GM12878 (cell line): ENCODE measurements around the gene AFAP1. TPM values are rescaled to one million over a fixed set of nuclear protein-coding genes. Genes with fewer than 3 reads are reported as not detected.

ENCODE experiments used
- ATAC-seq: fragments of 200-7000 bp; cut with Tn5 transposase; 3 replicates; pipeline ENCODE4 v1.9.1; 2020; ENCODE audit warnings: mild to moderate bottlenecking, moderate library complexity
- BruUV-seq: library from RNA; stranded (reverse); fragments of 400-500 nt; replicated peaks from 2 replicates; lab custom pipeline; 2021; lab: Mats Ljungman, UMichigan
- CTCF ChIA-PET: fragments of 300-600 bp; sonication (Branson Sonifier 250); formaldehyde crosslinking; extraction: SDS; loops from one replicate; lab custom pipeline; 2021; ENCODE audit warnings: inconsistent platforms; lab: Yijun Ruan, JAX
- POLR2A ChIA-PET: fragments of 350-600 bp; formaldehyde crosslinking; extraction: SDS; loops from one replicate; lab custom pipeline; 2021; ENCODE audit warnings: inconsistent platforms; lab: Charles Lee
- RAD21 ChIA-PET: fragments of 300-600 bp; sonication (Branson Sonifier 250); formaldehyde crosslinking; loops from one replicate; lab custom pipeline; 2023; ENCODE audit warnings: antibody characterized with exemption; ENCODE audit not compliant: unreplicated experiment; lab: Charles Lee
- SMC1A ChIA-PET: fragments of 300-600 bp; sonication (Branson Sonifier 250); formaldehyde crosslinking; loops from one replicate; lab custom pipeline; 2023; ENCODE audit not compliant: unreplicated experiment, uncharacterized antibody; lab: Charles Lee
- DNase-seq: peaks from one replicate; pipeline ENCODE4 v3.0.0-alpha.2; 2011; ENCODE audit warnings: low read depth, low spot score
- FAIRE-seq: peaks from 3 replicates; lab custom pipeline; 2011; peaks lifted over from hg19 to GRCh38; lab: Jason Lieb, UNC
- H2AFZ ChIP-seq: 2 replicates; pipeline ENCODE4 v1.6.0; 2011; ENCODE audit warnings: low read depth, low read length, control low read depth; ENCODE audit not compliant: control insufficient read depth
- H3K27ac ChIP-seq: 2 replicates; pipeline ENCODE4 v1.5.1; 2011; ENCODE audit warnings: control low read depth; ENCODE audit not compliant: control insufficient read depth, insufficient read depth
- H3K27me3 ChIP-seq, 2 experiments: replicated peaks in 1 of 2; 2 replicates each; pipeline versions ENCODE4 v1.6.0 to v1.6.1; 2011; ENCODE audit warnings: low read length in 1 of 2; ENCODE audit not compliant: control insufficient read depth in 2 of 2, insufficient read depth in 2 of 2
- H3K36me3 ChIP-seq, 2 experiments: 2 replicates each; pipeline ENCODE4 v1.5.1; 2011; ENCODE audit warnings: low read length in 1 of 2; ENCODE audit not compliant: control insufficient read depth in 2 of 2, insufficient read depth in 2 of 2
- H3K4me1 ChIP-seq: 2 replicates; pipeline ENCODE4 v1.6.1; 2011; ENCODE audit warnings: mild to moderate bottlenecking, low read length, moderate library complexity, mixed read lengths; ENCODE audit not compliant: control insufficient read depth, insufficient read depth
- H3K4me2 ChIP-seq: 2 replicates; pipeline ENCODE4 v1.6.0; 2011; ENCODE audit warnings: control low read depth; ENCODE audit not compliant: control insufficient read depth, insufficient read depth
- H3K4me3 ChIP-seq: fragments of 200-600 bp; sonication (generic); 2 replicates; pipeline ENCODE4 v1.5.1; 2016
- H3K79me2 ChIP-seq: 2 replicates; pipeline ENCODE4 v1.6.0; 2011; ENCODE audit warnings: low read length; ENCODE audit not compliant: control insufficient read depth, insufficient read depth
- H3K9ac ChIP-seq: 2 replicates; pipeline ENCODE4 v1.8.0; 2011; ENCODE audit warnings: low read length, control low read depth, mixed read lengths; ENCODE audit not compliant: control insufficient read depth, insufficient read depth
- H3K9me3 ChIP-seq: replicated peaks from 3 replicates; pipeline ENCODE4 v1.5.1; 2011; ENCODE audit warnings: mild to moderate bottlenecking, low read length; ENCODE audit not compliant: control insufficient read depth, insufficient read depth
- H4K20me1 ChIP-seq: 2 replicates; pipeline ENCODE4 v1.6.0; 2011; ENCODE audit not compliant: control insufficient read depth, insufficient read depth
- HDAC2 ChIP-seq: fragments of 200-600 bp; sonication (generic); IDR thresholded peaks from 2 replicates; pipeline ENCODE4 v1.6.1; 2017
- KLF5 ChIP-seq: fragments of 450-650 bp; IDR thresholded peaks from 2 replicates; pipeline ENCODE4 v1.6.1; 2014; ENCODE audit warnings: mild to moderate bottlenecking; ENCODE audit not compliant: partially characterized antibody
- NBN ChIP-seq: fragments of 450-650 bp; IDR thresholded peaks from 2 replicates; pipeline ENCODE4 v1.6.1; 2016
- SUZ12 ChIP-seq: fragments of 200-600 bp; sonication (generic); IDR thresholded peaks from one replicate; pipeline ENCODE4 v1.6.1; 2018; ENCODE audit warnings: antibody characterized with exemption, mild to moderate bottlenecking; ENCODE audit not compliant: unreplicated experiment
- WGBS: methylation state at CpG from one replicate; pipeline ENCODE4 v1.1.6; 2016; ENCODE audit warnings: low lambda C conversion rate; ENCODE audit not compliant: insufficient replicate concordance, insufficient coverage; ENCODE audit errors: missing lambda C conversion rate; 5-methylcytosine and 5-hydroxymethylcytosine counted together
- in situ Hi-C: fragments of 300-500 bp; cut with MboI; formaldehyde crosslinking; loops from 9 replicates; pipeline ENCODE4 v1.14.3; 2018; ENCODE audit warnings: mixed read lengths
- intact Hi-C: fragments of 100-400 bp; cut with micrococcal nuclease; formaldehyde crosslinking; loops from one replicate; pipeline ENCODE4 v1.14.2; 2022; ENCODE audit not compliant: unreplicated experiment
- polyA plus RNA-seq, 11 experiments: library from polyadenylated mRNA; depleted of rRNA in 4 of 11; unstranded in 6 of 11; stranded (reverse) in 5 of 11; fragments of >200 nt; fragmentation: Nextera tagmentation in 4 of 11; fragmentation: Illumina TruSeq in 1 of 11; extraction: Ambion mirVana in 4 of 11; extraction: Trizol in 1 of 11; gene quantifications; 1 replicate in 1 of 11; 2 replicates in 10 of 11; pipeline versions ENCODE4 v1.2.1 to v1.2.3, GENCODE V29; 2011 to 2016; ENCODE audit warnings: inconsistent platforms in 2 of 11, missing spikeins in 2 of 11, low read depth in 1 of 11
- total RNA-seq, 4 experiments: library from RNA; depleted of rRNA in 3 of 4; stranded (reverse); fragments of >200 nt in 3 of 4; fragmentation: Illumina TruSeq in 1 of 4; extraction: Trizol in 1 of 4; gene quantifications; 2 replicates each; pipeline versions ENCODE4 v1.2.1 to v1.2.3, GENCODE V29; 2013 to 2021
- TF ChIP-seq, protein P1 (sequence below): IDR thresholded peaks from 2 replicates; pipeline ENCODE4 v1.6.1; 2011; ENCODE audit warnings: borderline replicate concordance, low read depth, mild to moderate bottlenecking, moderate library complexity, low read length; ENCODE audit not compliant: insufficient read depth, poor library complexity, severe bottlenecking
- TF ChIP-seq, protein P2 (sequence below): fragments of 450-650 bp; IDR thresholded peaks from 2 replicates; pipeline ENCODE4 v1.6.1; 2018; ENCODE audit warnings: mild to moderate bottlenecking, low read depth, moderate library complexity; ENCODE audit not compliant: partially characterized antibody
- TF ChIP-seq, protein P3 (sequence below): fragments of 450-650 bp; formaldehyde crosslinking; IDR thresholded peaks from 2 replicates; pipeline ENCODE4 v1.5.0; 2022; ENCODE audit warnings: mild to moderate bottlenecking, missing genetic modification characterization

The AFAP1 gene
- total and polyA plus RNA-seq, 10 of the 15 experiments (the other 5 are each of a cell fraction or from before 2014, with no cell fraction given) = 0.02 to 0.23 (median 0.09) TPM; not detected in 1

DNA sequence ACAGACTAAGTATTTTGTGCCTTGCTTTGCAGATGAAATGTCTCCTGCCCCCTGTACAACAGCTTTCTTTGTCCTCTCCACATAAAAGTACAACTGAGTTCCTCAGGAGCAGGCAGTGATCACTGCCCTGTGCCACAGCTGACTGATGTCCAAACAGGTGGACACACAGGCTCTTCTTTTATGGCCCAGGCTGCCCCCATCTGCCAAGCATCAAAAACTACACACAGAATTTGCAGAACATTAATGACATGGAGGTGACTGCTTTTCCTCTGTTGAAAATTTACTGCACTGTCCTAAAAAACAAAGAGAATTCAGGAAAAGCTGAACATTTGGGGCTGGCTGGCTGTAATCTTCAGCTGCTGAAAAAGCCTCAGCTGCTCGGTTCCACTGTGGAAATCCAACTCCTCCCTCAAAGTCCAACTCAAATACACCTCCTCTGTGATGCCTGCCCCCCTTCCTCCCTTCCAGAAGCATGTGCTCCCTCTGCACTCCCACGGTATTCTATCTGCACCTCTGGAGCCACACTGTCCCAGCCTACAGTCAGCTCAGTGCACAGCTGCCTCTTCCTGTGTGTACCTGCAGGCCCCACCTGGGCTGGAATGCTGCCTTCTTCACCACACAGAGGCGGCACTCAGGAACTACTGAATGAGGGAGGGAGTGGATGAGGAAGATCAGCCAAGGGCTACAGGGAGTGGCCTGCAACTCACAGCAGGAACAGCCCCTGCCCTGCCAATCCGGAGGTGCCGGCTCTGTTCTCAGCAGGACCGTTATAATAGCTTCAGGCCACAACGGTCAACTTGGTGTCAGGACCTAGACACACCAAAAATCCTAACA, 10.3 kb downstream of the AFAP1 start (continued):
- TF ChIP-seq, protein P1, sequence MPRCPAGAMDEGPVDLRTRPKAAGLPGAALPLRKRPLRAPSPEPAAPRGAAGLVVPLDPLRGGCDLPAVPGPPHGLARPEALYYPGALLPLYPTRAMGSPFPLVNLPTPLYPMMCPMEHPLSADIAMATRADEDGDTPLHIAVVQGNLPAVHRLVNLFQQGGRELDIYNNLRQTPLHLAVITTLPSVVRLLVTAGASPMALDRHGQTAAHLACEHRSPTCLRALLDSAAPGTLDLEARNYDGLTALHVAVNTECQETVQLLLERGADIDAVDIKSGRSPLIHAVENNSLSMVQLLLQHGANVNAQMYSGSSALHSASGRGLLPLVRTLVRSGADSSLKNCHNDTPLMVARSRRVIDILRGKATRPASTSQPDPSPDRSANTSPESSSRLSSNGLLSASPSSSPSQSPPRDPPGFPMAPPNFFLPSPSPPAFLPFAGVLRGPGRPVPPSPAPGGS = no peak
- no peak for TF ChIP-seq SUZ12
- TF ChIP-seq, all 136 proteins: peak for 2

GRCh38 chr4:7928711-7929110, 10.9 kb downstream of the AFAP1 start:
- DNase-seq = no peak
- SMC1A ChIA-PET = no interaction called here
- Histone ChIP-seq H3K4me2 (no peak overlapping the region), H2AFZ (no peak overlapping the region)
- RAD21 ChIA-PET = interaction anchor here (0.9 kb wide), 1 partner anchor 127 kb away, joined by 3 read pairs; no protein-coding TSS in a partner anchor
- TF ChIP-seq HDAC2 (no peak), KLF5 (no peak), NBN (no peak)
- TF ChIP-seq, protein P2, sequence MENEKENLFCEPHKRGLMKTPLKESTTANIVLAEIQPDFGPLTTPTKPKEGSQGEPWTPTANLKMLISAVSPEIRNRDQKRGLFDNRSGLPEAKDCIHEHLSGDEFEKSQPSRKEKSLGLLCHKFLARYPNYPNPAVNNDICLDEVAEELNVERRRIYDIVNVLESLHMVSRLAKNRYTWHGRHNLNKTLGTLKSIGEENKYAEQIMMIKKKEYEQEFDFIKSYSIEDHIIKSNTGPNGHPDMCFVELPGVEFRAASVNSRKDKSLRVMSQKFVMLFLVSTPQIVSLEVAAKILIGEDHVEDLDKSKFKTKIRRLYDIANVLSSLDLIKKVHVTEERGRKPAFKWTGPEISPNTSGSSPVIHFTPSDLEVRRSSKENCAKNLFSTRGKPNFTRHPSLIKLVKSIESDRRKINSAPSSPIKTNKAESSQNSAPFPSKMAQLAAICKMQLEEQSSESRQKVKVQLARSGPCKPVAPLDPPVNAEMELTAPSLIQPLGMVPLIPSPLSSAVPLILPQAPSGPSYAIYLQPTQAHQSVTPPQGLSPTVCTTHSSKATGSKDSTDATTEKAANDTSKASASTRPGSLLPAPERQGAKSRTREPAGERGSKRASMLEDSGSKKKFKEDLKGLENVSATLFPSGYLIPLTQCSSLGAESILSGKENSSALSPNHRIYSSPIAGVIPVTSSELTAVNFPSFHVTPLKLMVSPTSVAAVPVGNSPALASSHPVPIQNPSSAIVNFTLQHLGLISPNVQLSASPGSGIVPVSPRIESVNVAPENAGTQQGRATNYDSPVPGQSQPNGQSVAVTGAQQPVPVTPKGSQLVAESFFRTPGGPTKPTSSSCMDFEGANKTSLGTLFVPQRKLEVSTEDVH = no peak
- TF ChIP-seq, protein P3, sequence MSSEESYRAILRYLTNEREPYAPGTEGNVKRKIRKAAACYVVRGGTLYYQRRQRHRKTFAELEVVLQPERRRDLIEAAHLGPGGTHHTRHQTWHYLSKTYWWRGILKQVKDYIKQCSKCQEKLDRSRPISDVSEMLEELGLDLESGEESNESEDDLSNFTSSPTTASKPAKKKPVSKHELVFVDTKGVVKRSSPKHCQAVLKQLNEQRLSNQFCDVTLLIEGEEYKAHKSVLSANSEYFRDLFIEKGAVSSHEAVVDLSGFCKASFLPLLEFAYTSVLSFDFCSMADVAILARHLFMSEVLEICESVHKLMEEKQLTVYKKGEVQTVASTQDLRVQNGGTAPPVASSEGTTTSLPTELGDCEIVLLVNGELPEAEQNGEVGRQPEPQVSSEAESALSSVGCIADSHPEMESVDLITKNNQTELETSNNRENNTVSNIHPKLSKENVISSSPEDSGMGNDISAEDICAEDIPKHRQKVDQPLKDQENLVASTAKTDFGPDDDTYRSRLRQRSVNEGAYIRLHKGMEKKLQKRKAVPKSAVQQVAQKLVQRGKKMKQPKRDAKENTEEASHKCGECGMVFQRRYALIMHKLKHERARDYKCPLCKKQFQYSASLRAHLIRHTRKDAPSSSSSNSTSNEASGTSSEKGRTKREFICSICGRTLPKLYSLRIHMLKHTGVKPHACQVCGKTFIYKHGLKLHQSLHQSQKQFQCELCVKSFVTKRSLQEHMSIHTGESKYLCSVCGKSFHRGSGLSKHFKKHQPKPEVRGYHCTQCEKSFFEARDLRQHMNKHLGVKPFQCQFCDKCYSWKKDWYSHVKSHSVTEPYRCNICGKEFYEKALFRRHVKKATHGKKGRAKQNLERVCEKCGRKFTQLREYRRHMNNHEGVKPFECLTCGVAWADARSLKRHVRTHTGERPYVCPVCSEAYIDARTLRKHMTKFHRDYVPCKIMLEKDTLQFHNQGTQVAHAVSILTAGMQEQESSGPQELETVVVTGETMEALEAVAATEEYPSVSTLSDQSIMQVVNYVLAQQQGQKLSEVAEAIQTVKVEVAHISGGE = no peak
- TF ChIP-seq, all 136 proteins: peak for 0
- Histone ChIP-seq H3K36me3 (no peaks in the 10 kb centered on the region), H3K9ac (no peak overlapping the region), H3K27me3 (no peaks in the 10 kb centered on the region; a peak in 2 of 4 replicates), H3K79me2 (no peaks in the 10 kb centered on the region), H3K9me3 (no peaks in the 10 kb centered on the region; the same call in 2 of the 3 replicates), H4K20me1 (no peaks in the 10 kb centered on the region), H3K4me3 (no peak overlapping the region), H3K4me1 (no peaks in the 10 kb centered on the region), H3K27ac (no peak overlapping the region)
- BruUV-seq = no TSS peak
- ChIA-PET CTCF (no interaction called here), POLR2A (interaction anchor here (0.6 kb wide), 1 partner anchor 24 kb away, joined by 4 read pairs; no protein-coding TSS in a partner anchor)
- no peak for FAIRE-seq
- 41% methylated on average over 7 of the region's 7 CpGs for WGBS
- in situ Hi-C loops (no loop called here), intact Hi-C loops (no loop called here)
- no peak for ATAC-seq
